PC-9 (cell line): ENCODE measurements around the gene CD27. TPM values are rescaled to one million over a fixed set of nuclear protein-coding genes. Genes with fewer than 3 reads are reported as not detected.
A peak's percentile ranks its signal among the peaks of the same experiment; 100 is the strongest.

ENCODE experiments used
- BruUV-seq: library from RNA; stranded (reverse); fragments of 400-500 nt; replicated peaks from 2 replicates; lab custom pipeline; 2021; lab: Mats Ljungman, UMichigan
- CTCF ChIA-PET: fragments of 300-600 bp; sonication (Branson Sonifier 250); formaldehyde crosslinking; loops from one replicate; lab custom pipeline; 2022; ENCODE audit warnings: antibody characterized with exemption; lab: Charles Lee
- POLR2A ChIA-PET: fragments of 300-600 bp; sonication (Branson Sonifier 250); formaldehyde crosslinking; loops from one replicate; lab custom pipeline; 2022; ENCODE audit warnings: antibody characterized with exemption; ENCODE audit not compliant: unreplicated experiment; lab: Charles Lee
- DNase-seq, 2 experiments: peaks; one replicate each; pipeline versions ENCODE4 v3.0.0 to v3.0.0-alpha.2; 2015 to 2022; ENCODE audit warnings: mixed read lengths in 1 of 2
- H2AFZ ChIP-seq: fragments of 200-600 bp; sonication (generic); 2 replicates; pipeline ENCODE4 v1.8.1; 2017; ENCODE audit warnings: antibody characterized with exemption
- H3F3A ChIP-seq: fragments of 200-600 bp; sonication (generic); 2 replicates; pipeline ENCODE4 v1.8.1; 2017; ENCODE audit warnings: antibody characterized with exemption, mild to moderate bottlenecking, low read depth; ENCODE audit not compliant: insufficient read depth
- H3K27ac ChIP-seq: fragments of 200-600 bp; sonication (generic); 2 replicates; pipeline ENCODE4 v1.6.1; 2016; ENCODE audit warnings: mixed run types
- H3K27me3 ChIP-seq: fragments of 200-600 bp; sonication (generic); 2 replicates; pipeline ENCODE4 v1.6.1; 2016; ENCODE audit warnings: low read depth, mixed run types; ENCODE audit not compliant: insufficient read depth
- H3K36me3 ChIP-seq: fragments of 200-600 bp; sonication (generic); 2 replicates; pipeline ENCODE4 v1.6.1; 2016; ENCODE audit warnings: low read depth, mixed run types
- H3K4me1 ChIP-seq: fragments of 200-600 bp; sonication (generic); replicated peaks from 2 replicates; pipeline ENCODE4 v1.6.1; 2016; ENCODE audit warnings: mixed run types; ENCODE audit not compliant: insufficient read depth
- H3K4me2 ChIP-seq: fragments of 200-600 bp; sonication (generic); 2 replicates; pipeline ENCODE4 v1.6.1; 2017; ENCODE audit warnings: mixed run types
- H3K4me3 ChIP-seq: fragments of 200-600 bp; sonication (generic); 2 replicates; pipeline ENCODE4 v1.6.1; 2016; ENCODE audit warnings: mixed run types
- H3K79me2 ChIP-seq: fragments of 200-600 bp; sonication (generic); 2 replicates; pipeline ENCODE4 v1.6.1; 2017; ENCODE audit warnings: low read depth, mixed run types
- H3K9me2 ChIP-seq: fragments of 200-600 bp; sonication (generic); 2 replicates; pipeline ENCODE4 v1.8.1; 2017; ENCODE audit warnings: mild to moderate bottlenecking; ENCODE audit not compliant: insufficient read depth
- H3K9me3 ChIP-seq: fragments of 200-600 bp; sonication (generic); 2 replicates; pipeline ENCODE4 v1.8.1; 2016; ENCODE audit warnings: low read depth; ENCODE audit not compliant: insufficient read depth
- H4K20me1 ChIP-seq: fragments of 200-600 bp; sonication (generic); 2 replicates; pipeline ENCODE4 v1.8.1; 2017; ENCODE audit not compliant: insufficient read depth
- EZH2 ChIP-seq: fragments of 200-600 bp; sonication (generic); IDR thresholded peaks from 2 replicates; pipeline ENCODE4 v1.8.0; 2017; ENCODE audit warnings: antibody characterized with exemption, low read depth
- intact Hi-C: fragments of 100-400 bp; cut with micrococcal nuclease; formaldehyde crosslinking; loops from one replicate; pipeline ENCODE4 v1.10.0; 2022; ENCODE audit not compliant: unreplicated experiment
- total RNA-seq: library from RNA; stranded (reverse); gene quantifications from 2 replicates; pipeline ENCODE4 v1.2.3, GENCODE V29; 2021
- TF ChIP-seq, protein P1 (sequence below): fragments of 200-600 bp; sonication (generic); conservative IDR thresholded peaks from 2 replicates; pipeline ENCODE4 v1.6.1; 2017; ENCODE audit warnings: mixed run types, antibody characterized with exemption, mild to moderate bottlenecking, moderate library complexity

The CD27 gene
- total RNA-seq, 1 experiment from 2014 or later, result not detected

GRCh38 chr12:6443361-6443983 is 1.3 kb upstream of the CD27 start:
- H3K79me2 ChIP-seq, result no peaks in the 10 kb centered on the region
- intact Hi-C loops, result no loop called here
- DNase-seq, result no peak
- H3K4me2 ChIP-seq, result no peak overlapping the region
- no peaks in the 10 kb centered on the region for H3K4me1 ChIP-seq
- no TSS peak for BruUV-seq
- no peaks in the 10 kb centered on the region for H3K9me3 ChIP-seq
- H3K9me2 ChIP-seq, result no peaks in the 10 kb centered on the region
- H4K20me1 ChIP-seq, result no peaks in the 10 kb centered on the region
- no peaks in the 10 kb centered on the region for H3K36me3 ChIP-seq
- H2AFZ ChIP-seq, result no peak overlapping the region; the same call in 1 of the 2 replicates
- no peak overlapping the region for H3K4me3 ChIP-seq
- no peaks in the 10 kb centered on the region for H3K27me3 ChIP-seq
- TF ChIP-seq, protein P1, sequence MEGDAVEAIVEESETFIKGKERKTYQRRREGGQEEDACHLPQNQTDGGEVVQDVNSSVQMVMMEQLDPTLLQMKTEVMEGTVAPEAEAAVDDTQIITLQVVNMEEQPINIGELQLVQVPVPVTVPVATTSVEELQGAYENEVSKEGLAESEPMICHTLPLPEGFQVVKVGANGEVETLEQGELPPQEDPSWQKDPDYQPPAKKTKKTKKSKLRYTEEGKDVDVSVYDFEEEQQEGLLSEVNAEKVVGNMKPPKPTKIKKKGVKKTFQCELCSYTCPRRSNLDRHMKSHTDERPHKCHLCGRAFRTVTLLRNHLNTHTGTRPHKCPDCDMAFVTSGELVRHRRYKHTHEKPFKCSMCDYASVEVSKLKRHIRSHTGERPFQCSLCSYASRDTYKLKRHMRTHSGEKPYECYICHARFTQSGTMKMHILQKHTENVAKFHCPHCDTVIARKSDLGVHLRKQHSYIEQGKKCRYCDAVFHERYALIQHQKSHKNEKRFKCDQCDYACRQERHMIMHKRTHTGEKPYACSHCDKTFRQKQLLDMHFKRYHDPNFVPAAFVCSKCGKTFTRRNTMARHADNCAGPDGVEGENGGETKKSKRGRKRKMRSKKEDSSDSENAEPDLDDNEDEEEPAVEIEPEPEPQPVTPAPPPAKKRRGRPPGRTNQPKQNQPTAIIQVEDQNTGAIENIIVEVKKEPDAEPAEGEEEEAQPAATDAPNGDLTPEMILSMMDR, result no peak
- no peak for TF ChIP-seq EZH2
- H3F3A ChIP-seq, result no peaks in the 10 kb centered on the region
- ChIA-PET CTCF (interaction anchor here (0.5 kb wide), 1 partner anchor 79 kb away, joined by 3 read pairs; no protein-coding TSS in a partner anchor), POLR2A (interaction anchor here (0.5 to 0.8 kb wide), 3 partner anchors 51 to 94 kb away, joined by 5 to 7 read pairs (median 5); partner anchors contain the start of gene GAPDH)
- no peak overlapping the region for H3K27ac ChIP-seq

DNA sequence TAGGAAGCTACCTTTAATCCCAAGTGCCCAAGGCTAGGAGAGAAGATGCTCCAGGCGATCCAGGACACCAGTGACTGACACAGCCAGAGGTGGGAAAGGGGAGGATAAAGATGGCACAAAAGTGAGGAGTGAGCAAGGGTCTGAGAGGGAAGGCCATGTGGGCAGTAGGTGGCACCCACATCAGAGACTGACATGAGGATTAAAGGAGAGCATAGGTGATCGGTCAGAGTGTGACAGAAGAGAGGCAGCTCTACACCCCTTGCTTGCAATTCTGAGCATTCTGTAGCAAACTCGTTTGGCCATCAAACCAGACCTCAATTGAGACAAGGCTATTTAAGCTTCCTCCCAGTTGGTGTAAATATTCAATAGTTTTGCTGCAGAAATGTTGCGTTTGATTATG is 724 bp upstream of the CD27 start:
- no peaks in the 10 kb centered on the region for H3K36me3 ChIP-seq
- no peak for DNase-seq
- no peaks in the 10 kb centered on the region for H3K27me3 ChIP-seq
- no peaks in the 10 kb centered on the region for H3F3A ChIP-seq
- no peaks in the 10 kb centered on the region for H3K9me2 ChIP-seq
- intact Hi-C loops, result no loop called here
- ChIA-PET CTCF (interaction anchor here (0.8 kb wide), 1 partner anchor 1433 kb away, joined by 12 read pairs; no protein-coding TSS in a partner anchor), POLR2A (interaction anchor here (0.7 kb wide), 1 partner anchor 51 kb away, joined by 5 read pairs; no protein-coding TSS in a partner anchor)
- no peak overlapping the region for H3K4me3 ChIP-seq
- BruUV-seq, result no TSS peak
- no peaks in the 10 kb centered on the region for H3K79me2 ChIP-seq
- H4K20me1 ChIP-seq, result no peaks in the 10 kb centered on the region
- H3K4me2 ChIP-seq, result no peak overlapping the region
- no peaks in the 10 kb centered on the region for H3K4me1 ChIP-seq
- no peak overlapping the region for H3K27ac ChIP-seq
- no peak for TF ChIP-seq EZH2
- TF ChIP-seq, protein P1, result no peak
- H2AFZ ChIP-seq, result no peak overlapping the region
- H3K9me3 ChIP-seq, result no peaks in the 10 kb centered on the region

GRCh38 chr12:6450091-6450868 is 5.5 kb downstream of the CD27 start:
- intact Hi-C loops, result no loop called here
- no peaks in the 10 kb centered on the region for H3K27me3 ChIP-seq
- no peaks in the 10 kb centered on the region for H3K9me2 ChIP-seq
- no peak overlapping the region for H3K4me2 ChIP-seq
- CTCF ChIA-PET, result interaction anchor here (0.6 kb wide), 1 partner anchor 26 kb away, joined by 4 read pairs; no protein-coding TSS in a partner anchor
- TF ChIP-seq EZH2, result no peak
- TF ChIP-seq, protein P1, result no peak
- peaks cover 13% of the 10 kb centered on the region for H3K4me1 ChIP-seq
- POLR2A ChIA-PET, result interaction anchor here (0.6 kb wide), 1 partner anchor 44 kb away, joined by 8 read pairs; no protein-coding TSS in a partner anchor
- no peak overlapping the region for H2AFZ ChIP-seq
- no peak for DNase-seq
- H3K4me3 ChIP-seq, result no peak overlapping the region
- H3K36me3 ChIP-seq, result no peaks in the 10 kb centered on the region
- H3K79me2 ChIP-seq, result no peaks in the 10 kb centered on the region
- H4K20me1 ChIP-seq, result no peaks in the 10 kb centered on the region
- TSS peak; percentile 30 for BruUV-seq
- no peaks in the 10 kb centered on the region for H3K9me3 ChIP-seq
- no peak overlapping the region for H3K27ac ChIP-seq
- H3F3A ChIP-seq, result no peaks in the 10 kb centered on the region; the same call in 1 of the 2 replicates
